ENCODE measurements around the gene THPO. TPM values are rescaled to one million over a fixed set of nuclear protein-coding genes. Genes with fewer than 3 reads are reported as not detected.

The THPO gene
- total and polyA plus RNA-seq, 9 of the 15 experiments (the other 6 are each of a cell fraction or from before 2014, with no cell fraction given), result 0.11 to 1.1 (median 0.35) TPM; not detected in 1

GRCh38 chr3:184391266-184391665, 13.3 kb upstream of the THPO start:
- Histone ChIP-seq H4K20me1 (replicated peaks; ENCODE audit: control insufficient read depth, insufficient read depth, low read length) (peaks cover 5% of the 10 kb centered on the region), H3K4me1 (replicated peaks in 1 of 2; ENCODE audit: control insufficient read depth in 2 of 2, insufficient read depth in 2 of 2, low read length in 2 of 2) (peaks cover 0 to 6% of the 10 kb centered on the region in 2 experiments; a peak in 1 of 5 replicates), H3K79me2 (ENCODE audit: control insufficient read depth, insufficient read depth, low read length) (no peaks in the 10 kb centered on the region), H3K27ac (ENCODE audit: extremely low read depth, low read depth, low read length) (no peak overlapping the region), H3K9me1 (ENCODE audit: control insufficient read depth, insufficient read depth, low read length) (no peaks in the 10 kb centered on the region), H3K27me3 (ENCODE audit: control insufficient read depth in 2 of 2, insufficient read depth in 2 of 2, low read length in 2 of 2) (peaks cover 31 to 79% of the 10 kb centered on the region in 2 experiments), H2AFZ (ENCODE audit: low read depth, low read length) (no peak overlapping the region), H3K36me3 (ENCODE audit: control insufficient read depth, insufficient read depth, low read length) (no peaks in the 10 kb centered on the region), H3K9me3 (replicated peaks; ENCODE audit: control insufficient read depth, insufficient read depth, low read depth, low read length) (no peaks in the 10 kb centered on the region), H3K4me2 (ENCODE audit: insufficient read depth, low read length) (no peak overlapping the region), H3K9ac (ENCODE audit: insufficient read depth in 1 of 2, low read depth in 2 of 2, low read length in 2 of 2) (0 out of 4 replicates have a peak overlapping the region, but pooled peaks of 1 of the 2 experiments have one; percentile 45), H3K4me3 (no peak overlapping the region)
- intact Hi-C loops (cut with micrococcal nuclease) (no loop called here), in situ Hi-C loops (cut with MboI) (no loop called here)
- BruUV-seq (replicated peaks), result no TSS peak
- FAIRE-seq (no peak), DNase-seq (ENCODE audit: extremely low read depth in 1 of 4, low spot score in 3 of 4) (no peak), ATAC-seq (no peak)
- WGBS (ENCODE audit: insufficient coverage, low coverage, missing lambda C conversion rate), result 0% methylated on average over 3 of the region's 3 CpGs
- POLR2A ChIA-PET, result interaction anchor here (0.9 kb wide), 1 partner anchor 14 kb away, joined by 4 read pairs; no protein-coding TSS in a partner anchor
- CTCF ChIA-PET (ENCODE audit: low intra/inter-chr PET ratio), result no interaction called here
- no peak for TF ChIP-seq ZFP36 (IDR thresholded peaks at IDR 0.05; ENCODE audit: low read depth, low read length, partially characterized antibody)
- no peak for TF ChIP-seq HBP1 (CRISPR knock-in tag; IDR thresholded peaks at IDR 0.05)
- no peak for TF ChIP-seq RAD51 (IDR thresholded peaks at IDR 0.05; ENCODE audit: borderline replicate concordance, low read depth)
- TF ChIP-seq NFE2L1 (tag; IDR thresholded peaks at IDR 0.05; ENCODE audit: borderline replicate concordance, low read depth), result no peak
- no peak for TF ChIP-seq ZNF384 (IDR thresholded peaks at IDR 0.05; ENCODE audit: low read depth, low read length)
- TF ChIP-seq PHB (CRISPR knock-in tag; IDR thresholded peaks at IDR 0.05), result no peak
- TF ChIP-seq TCFL5 (CRISPR knock-in tag; conservative IDR thresholded peaks at IDR 0.05), result no peak
- TF ChIP-seq ETS2 (tag; IDR thresholded peaks at IDR 0.05; ENCODE audit: borderline replicate concordance, poor library complexity, severe bottlenecking), result no peak
- TF ChIP-seq ARNT (IDR thresholded peaks at IDR 0.05), result no peak
- no peak for TF ChIP-seq ZNF395 (CRISPR knock-in tag; IDR thresholded peaks at IDR 0.05)
- TF ChIP-seq FOXA3 (CRISPR knock-in tag; conservative IDR thresholded peaks at IDR 0.05 in 1 of 2, IDR thresholded peaks at IDR 0.05 in 1 of 2), result no peak
- no peak for TF ChIP-seq NCOA1 (IDR thresholded peaks at IDR 0.05; ENCODE audit: low read depth)
- TF ChIP-seq CREB3 (tag; conservative IDR thresholded peaks at IDR 0.05; ENCODE audit: low read depth), result no peak
- no peak for TF ChIP-seq ZBTB34 (CRISPR knock-in tag; IDR thresholded peaks at IDR 0.05)
- TF ChIP-seq SOX6 (IDR thresholded peaks at IDR 0.05), result no peak
- TF ChIP-seq ETV5 (CRISPR knock-in tag; IDR thresholded peaks at IDR 0.05; ENCODE audit: low read depth), result no peak
- TF ChIP-seq RBM34 (IDR thresholded peaks at IDR 0.05; ENCODE audit: borderline replicate concordance, insufficient read depth, low read length), result no peak
- no peak for TF ChIP-seq ZNF699 (CRISPR knock-in tag; IDR thresholded peaks at IDR 0.05; ENCODE audit: insufficient replicate concordance)

Data from K562 (cell line).